COLO668 (cell line): ENCODE measurements around the gene EEF1G.
"Not testable (repeated sequence)": the region's sequence is repeated elsewhere in the genome, so short reads cannot be mapped to it uniquely, and the experiment has no call there.

Source experiments
- DNase-seq: peaks from one replicate; lab custom pipeline; 2025; ENCODE audit not compliant: unreplicated experiment; lab: John Stamatoyannopoulos, UW

EEF1G gene

GRCh38 chr11:62556108-62556874 is 17.4 kb downstream of the EEF1G start:
- DNase-seq: peak; percentile 13

GRCh38 chr11:62555464-62556107 is 18.1 kb downstream of the EEF1G start:
- no peak for DNase-seq

GRCh38 chr11:62554387-62555167 is 19.1 kb downstream of the EEF1G start:
- no peak for DNase-seq

GRCh38 chr11:62553839-62554361 is 19.8 kb downstream of the EEF1G start:
- no peak for DNase-seq

GRCh38 chr11:62553080-62553838 is 20.4 kb downstream of the EEF1G start:
- DNase-seq: no peak

GRCh38 chr11:62552485-62553079 is 21.1 kb downstream of the EEF1G start:
- no peak for DNase-seq

- DNase-seq: not testable (repeated sequence)
Measured at GRCh38 chr11:62550478-62550877, 23.2 kb downstream of the EEF1G start.

GRCh38 chr11:62548545-62549335 is 25.0 kb downstream of the EEF1G start:
- no peak for DNase-seq

GRCh38 chr11:62547691-62548281 is 25.9 kb downstream of the EEF1G start:
- no peak for DNase-seq

GRCh38 chr11:62546929-62547625 is 26.6 kb downstream of the EEF1G start:
- no peak for DNase-seq

- peak; percentile 58 for DNase-seq
Measured at GRCh38 chr11:62546244-62546928, 27.3 kb downstream of the EEF1G start, which contains the start of gene AHNAK. AHNAK (minus strand) TSS chr11:62546806; CDS start chr11:62536098, 10,708 bp downstream.

- peak; percentile 23 for DNase-seq
Measured at GRCh38 chr11:62545437-62546243, 28.1 kb downstream of the EEF1G start.

- peak; percentile 31 for DNase-seq
Measured at GRCh38 chr11:62544581-62545436, 28.9 kb downstream of the EEF1G start.

- DNase-seq: no peak
Measured at GRCh38 chr11:62543680-62544444, 29.8 kb downstream of the EEF1G start.
